WTC11 (cell line): ENCODE measurements around the gene TEK. TPM values are rescaled to one million over a fixed set of nuclear protein-coding genes. Genes with fewer than 3 reads are reported as not detected.

Experiments
- ATAC-seq: fragments of 200-7000 bp; cut with Tn5 transposase; 2 replicates; pipeline ENCODE4 v1.10.0; 2021; ENCODE audit warnings: mild to moderate bottlenecking, moderate library complexity
- CTCF ChIA-PET: fragments of 300-600 bp; sonication (Branson Sonifier 250); formaldehyde crosslinking; loops from one replicate; lab custom pipeline; 2021; ENCODE audit warnings: antibody characterized with exemption; lab: Charles Lee
- POLR2A ChIA-PET: fragments of 350-600 bp; sonication (Branson Sonifier 250); formaldehyde crosslinking; loops from one replicate; lab custom pipeline; 2021; ENCODE audit warnings: antibody characterized with exemption; lab: Charles Lee
- DNase-seq: peaks from one replicate; pipeline ENCODE4 v3.0.0; 2021; ENCODE audit warnings: low spot score
- H3K27ac Mint-ChIP-seq: 2 replicates; pipeline ENCODE4 v1.8.0; 2021; ENCODE audit warnings: mixed read lengths
- H3K27me3 Mint-ChIP-seq: 2 replicates; pipeline ENCODE4 v1.8.0; 2021; ENCODE audit warnings: low read depth, mild to moderate bottlenecking, moderate library complexity, mixed read lengths
- H3K36me3 Mint-ChIP-seq: 2 replicates; pipeline ENCODE4 v1.8.0; 2021; ENCODE audit warnings: mixed read lengths
- H3K4me1 Mint-ChIP-seq: 2 replicates; pipeline ENCODE4 v1.8.0; 2022; ENCODE audit warnings: mixed read lengths
- H3K4me3 Mint-ChIP-seq: 2 replicates; pipeline ENCODE4 v1.8.0; 2021; ENCODE audit warnings: mild to moderate bottlenecking, moderate library complexity, mixed read lengths
- H3K9me3 Mint-ChIP-seq: 2 replicates; pipeline ENCODE4 v1.8.0; 2021; ENCODE audit warnings: mixed read lengths
- CREB1 ChIP-seq: sonication (generic); formaldehyde crosslinking; IDR thresholded peaks from 2 replicates; pipeline ENCODE4 v1.8.0; 2023; ENCODE audit warnings: mild to moderate bottlenecking, missing genetic modification reagents
- ESRRA ChIP-seq: sonication (generic); formaldehyde crosslinking; IDR thresholded peaks from 2 replicates; pipeline ENCODE4 v1.8.1; 2022; ENCODE audit warnings: mild to moderate bottlenecking, missing genetic modification reagents, borderline replicate concordance
- GTF2I ChIP-seq: fragments of 250-450 bp; sonication (Bioruptor Pico); conservative IDR thresholded peaks from 2 replicates; pipeline ENCODE4 v1.4.0; 2021; ENCODE audit warnings: mild to moderate bottlenecking
- KAT7 ChIP-seq: sonication (generic); formaldehyde crosslinking; IDR thresholded peaks from 2 replicates; pipeline ENCODE4 v1.8.1; 2023; ENCODE audit warnings: missing genetic modification reagents, mild to moderate bottlenecking, borderline replicate concordance
- NFATC4 ChIP-seq: fragments of 250-450 bp; sonication (Bioruptor Pico); IDR thresholded peaks from 2 replicates; pipeline ENCODE4 v1.9.0; 2021; ENCODE audit warnings: mild to moderate bottlenecking
- NFE2L1 ChIP-seq: sonication (generic); formaldehyde crosslinking; IDR thresholded peaks from 2 replicates; pipeline ENCODE4 v1.8.1; 2023; ENCODE audit warnings: missing genetic modification reagents
- RORB ChIP-seq: fragments of 250-450 bp; sonication (Bioruptor Pico); IDR thresholded peaks from 2 replicates; pipeline ENCODE4 v1.9.0; 2021; ENCODE audit warnings: mild to moderate bottlenecking
- SMAD4 ChIP-seq: sonication (generic); formaldehyde crosslinking; IDR thresholded peaks from 2 replicates; pipeline ENCODE4 v1.8.0; 2022; ENCODE audit warnings: mild to moderate bottlenecking, missing genetic modification reagents
- TP53 ChIP-seq: sonication (generic); formaldehyde crosslinking; IDR thresholded peaks from 2 replicates; pipeline ENCODE4 v1.8.1; 2023; ENCODE audit warnings: mild to moderate bottlenecking, missing genetic modification reagents
- ZNF263 ChIP-seq: sonication (generic); formaldehyde crosslinking; IDR thresholded peaks from 2 replicates; pipeline ENCODE4 v1.8.1; 2022; ENCODE audit warnings: low read depth, mild to moderate bottlenecking, moderate library complexity, missing genetic modification reagents
- ZNF671 ChIP-seq: fragments of 250-450 bp; sonication (Bioruptor Pico); IDR thresholded peaks from 2 replicates; pipeline ENCODE4 v1.8.0; 2021; ENCODE audit warnings: mild to moderate bottlenecking
- total RNA-seq: library from RNA; stranded (reverse); gene quantifications from 3 replicates; pipeline ENCODE4 v1.2.3, GENCODE V29; 2021
- TF ChIP-seq, protein P1 (sequence below): fragments of 250-450 bp; sonication (Bioruptor Pico); IDR thresholded peaks from 2 replicates; pipeline ENCODE4 v1.9.0; 2021; ENCODE audit warnings: mild to moderate bottlenecking, borderline replicate concordance
- TF ChIP-seq, protein P2 (sequence below): sonication (generic); formaldehyde crosslinking; IDR thresholded peaks from 2 replicates; pipeline ENCODE4 v1.8.1; 2022; ENCODE audit warnings: low read depth, mild to moderate bottlenecking, moderate library complexity, missing genetic modification reagents, borderline replicate concordance
- TF ChIP-seq, protein P3 (sequence below): sonication (generic); formaldehyde crosslinking; conservative IDR thresholded peaks from 2 replicates; pipeline ENCODE4 v1.8.1; 2023; ENCODE audit warnings: mild to moderate bottlenecking, low read depth, missing genetic modification reagents, moderate library complexity
- TF ChIP-seq, protein P4 (sequence below): sonication (generic); formaldehyde crosslinking; IDR thresholded peaks from 2 replicates; pipeline ENCODE4 v1.8.1; 2022; ENCODE audit warnings: mild to moderate bottlenecking, moderate library complexity, missing genetic modification reagents
- TF ChIP-seq, protein P5 (sequence below): sonication (generic); formaldehyde crosslinking; IDR thresholded peaks from 2 replicates; pipeline ENCODE4 v1.8.0; 2023; ENCODE audit warnings: mild to moderate bottlenecking, missing genetic modification reagents
- TF ChIP-seq, protein P6 (sequence below): sonication (generic); formaldehyde crosslinking; IDR thresholded peaks from 2 replicates; pipeline ENCODE4 v1.8.0; 2023; ENCODE audit warnings: missing genetic modification reagents
- TF ChIP-seq, protein P7 (sequence below): fragments of 250-450 bp; sonication (Bioruptor Pico); IDR thresholded peaks from 2 replicates; pipeline ENCODE4 v1.9.0; 2021; ENCODE audit warnings: moderate library complexity, mild to moderate bottlenecking, inconsistent platforms, borderline replicate concordance

TEK gene
- total RNA-seq, 1 experiment from 2014 or later: 3.1 TPM

DNA sequence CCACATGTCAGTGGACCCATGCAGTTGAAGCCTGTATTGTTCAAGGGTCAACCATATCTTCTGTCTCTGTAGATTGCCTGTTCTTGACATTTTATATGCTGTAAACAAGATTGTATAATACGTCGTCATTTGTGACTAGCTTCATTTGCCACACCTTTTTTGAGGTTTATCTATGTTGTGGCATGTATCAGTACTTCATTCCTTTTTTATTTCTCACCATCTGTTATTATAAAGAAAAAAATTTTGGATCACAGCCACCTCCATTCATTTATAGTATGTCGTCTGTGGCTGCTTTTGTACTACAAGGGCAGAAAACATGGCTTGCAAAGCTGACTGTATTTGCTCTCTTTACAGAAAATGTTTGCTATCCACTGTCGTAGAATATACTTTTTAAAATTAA is 72.4 kb downstream of the TEK start (continued):
- TF ChIP-seq, protein P1, sequence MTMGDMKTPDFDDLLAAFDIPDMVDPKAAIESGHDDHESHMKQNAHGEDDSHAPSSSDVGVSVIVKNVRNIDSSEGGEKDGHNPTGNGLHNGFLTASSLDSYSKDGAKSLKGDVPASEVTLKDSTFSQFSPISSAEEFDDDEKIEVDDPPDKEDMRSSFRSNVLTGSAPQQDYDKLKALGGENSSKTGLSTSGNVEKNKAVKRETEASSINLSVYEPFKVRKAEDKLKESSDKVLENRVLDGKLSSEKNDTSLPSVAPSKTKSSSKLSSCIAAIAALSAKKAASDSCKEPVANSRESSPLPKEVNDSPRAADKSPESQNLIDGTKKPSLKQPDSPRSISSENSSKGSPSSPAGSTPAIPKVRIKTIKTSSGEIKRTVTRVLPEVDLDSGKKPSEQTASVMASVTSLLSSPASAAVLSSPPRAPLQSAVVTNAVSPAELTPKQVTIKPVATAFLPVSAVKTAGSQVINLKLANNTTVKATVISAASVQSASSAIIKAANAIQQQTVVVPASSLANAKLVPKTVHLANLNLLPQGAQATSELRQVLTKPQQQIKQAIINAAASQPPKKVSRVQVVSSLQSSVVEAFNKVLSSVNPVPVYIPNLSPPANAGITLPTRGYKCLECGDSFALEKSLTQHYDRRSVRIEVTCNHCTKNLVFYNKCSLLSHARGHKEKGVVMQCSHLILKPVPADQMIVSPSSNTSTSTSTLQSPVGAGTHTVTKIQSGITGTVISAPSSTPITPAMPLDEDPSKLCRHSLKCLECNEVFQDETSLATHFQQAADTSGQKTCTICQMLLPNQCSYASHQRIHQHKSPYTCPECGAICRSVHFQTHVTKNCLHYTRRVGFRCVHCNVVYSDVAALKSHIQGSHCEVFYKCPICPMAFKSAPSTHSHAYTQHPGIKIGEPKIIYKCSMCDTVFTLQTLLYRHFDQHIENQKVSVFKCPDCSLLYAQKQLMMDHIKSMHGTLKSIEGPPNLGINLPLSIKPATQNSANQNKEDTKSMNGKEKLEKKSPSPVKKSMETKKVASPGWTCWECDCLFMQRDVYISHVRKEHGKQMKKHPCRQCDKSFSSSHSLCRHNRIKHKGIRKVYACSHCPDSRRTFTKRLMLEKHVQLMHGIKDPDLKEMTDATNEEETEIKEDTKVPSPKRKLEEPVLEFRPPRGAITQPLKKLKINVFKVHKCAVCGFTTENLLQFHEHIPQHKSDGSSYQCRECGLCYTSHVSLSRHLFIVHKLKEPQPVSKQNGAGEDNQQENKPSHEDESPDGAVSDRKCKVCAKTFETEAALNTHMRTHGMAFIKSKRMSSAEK (CRISPR knock-in tag): no peak
- TF ChIP-seq GTF2I (CRISPR knock-in tag): no peak
- TF ChIP-seq, protein P2, sequence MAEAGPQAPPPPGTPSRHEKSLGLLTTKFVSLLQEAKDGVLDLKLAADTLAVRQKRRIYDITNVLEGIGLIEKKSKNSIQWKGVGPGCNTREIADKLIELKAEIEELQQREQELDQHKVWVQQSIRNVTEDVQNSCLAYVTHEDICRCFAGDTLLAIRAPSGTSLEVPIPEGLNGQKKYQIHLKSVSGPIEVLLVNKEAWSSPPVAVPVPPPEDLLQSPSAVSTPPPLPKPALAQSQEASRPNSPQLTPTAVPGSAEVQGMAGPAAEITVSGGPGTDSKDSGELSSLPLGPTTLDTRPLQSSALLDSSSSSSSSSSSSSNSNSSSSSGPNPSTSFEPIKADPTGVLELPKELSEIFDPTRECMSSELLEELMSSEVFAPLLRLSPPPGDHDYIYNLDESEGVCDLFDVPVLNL (CRISPR knock-in tag): no peak
- TF ChIP-seq NFE2L1 (CRISPR knock-in tag): no peak
- TF ChIP-seq, all 79 proteins: peak for 0

DNA sequence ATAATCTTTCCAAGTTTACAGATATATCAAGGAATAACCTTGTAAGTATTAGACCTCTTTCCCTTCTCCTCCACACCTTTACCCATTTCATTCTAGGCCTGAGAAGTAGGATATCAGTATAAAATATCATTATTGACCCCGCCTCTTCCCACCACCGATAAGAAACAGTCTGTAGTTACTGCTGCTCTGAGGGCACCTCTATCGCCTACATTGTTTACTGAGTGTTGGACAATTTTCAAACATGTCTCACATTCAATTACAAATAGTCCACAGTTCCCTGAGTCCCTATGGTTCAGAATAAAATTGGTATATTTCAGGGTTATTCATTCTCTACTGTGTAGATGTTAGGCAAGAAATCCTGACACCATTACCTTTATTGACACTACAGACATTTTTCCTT is 73.4 kb downstream of the TEK start:
- no peak for DNase-seq
- Mint-ChIP-seq H3K36me3 (no peaks in the 10 kb centered on the region), H3K9me3 (peaks cover 8% of the 10 kb centered on the region)
- CTCF ChIA-PET: no interaction called here
- TF ChIP-seq, protein P3, sequence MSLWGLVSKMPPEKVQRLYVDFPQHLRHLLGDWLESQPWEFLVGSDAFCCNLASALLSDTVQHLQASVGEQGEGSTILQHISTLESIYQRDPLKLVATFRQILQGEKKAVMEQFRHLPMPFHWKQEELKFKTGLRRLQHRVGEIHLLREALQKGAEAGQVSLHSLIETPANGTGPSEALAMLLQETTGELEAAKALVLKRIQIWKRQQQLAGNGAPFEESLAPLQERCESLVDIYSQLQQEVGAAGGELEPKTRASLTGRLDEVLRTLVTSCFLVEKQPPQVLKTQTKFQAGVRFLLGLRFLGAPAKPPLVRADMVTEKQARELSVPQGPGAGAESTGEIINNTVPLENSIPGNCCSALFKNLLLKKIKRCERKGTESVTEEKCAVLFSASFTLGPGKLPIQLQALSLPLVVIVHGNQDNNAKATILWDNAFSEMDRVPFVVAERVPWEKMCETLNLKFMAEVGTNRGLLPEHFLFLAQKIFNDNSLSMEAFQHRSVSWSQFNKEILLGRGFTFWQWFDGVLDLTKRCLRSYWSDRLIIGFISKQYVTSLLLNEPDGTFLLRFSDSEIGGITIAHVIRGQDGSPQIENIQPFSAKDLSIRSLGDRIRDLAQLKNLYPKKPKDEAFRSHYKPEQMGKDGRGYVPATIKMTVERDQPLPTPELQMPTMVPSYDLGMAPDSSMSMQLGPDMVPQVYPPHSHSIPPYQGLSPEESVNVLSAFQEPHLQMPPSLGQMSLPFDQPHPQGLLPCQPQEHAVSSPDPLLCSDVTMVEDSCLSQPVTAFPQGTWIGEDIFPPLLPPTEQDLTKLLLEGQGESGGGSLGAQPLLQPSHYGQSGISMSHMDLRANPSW: no peak
- TF ChIP-seq ZNF263 (CRISPR knock-in tag) (no peak), KAT7 (no peak), RORB (CRISPR knock-in tag) (no peak), GTF2I (CRISPR knock-in tag) (no peak), TP53 (CRISPR knock-in tag) (no peak), NFATC4 (CRISPR knock-in tag) (no peak), SMAD4 (no peak), ZNF671 (no peak), CREB1 (CRISPR knock-in tag) (no peak), ESRRA (CRISPR knock-in tag) (no peak)
- TF ChIP-seq, protein P4, sequence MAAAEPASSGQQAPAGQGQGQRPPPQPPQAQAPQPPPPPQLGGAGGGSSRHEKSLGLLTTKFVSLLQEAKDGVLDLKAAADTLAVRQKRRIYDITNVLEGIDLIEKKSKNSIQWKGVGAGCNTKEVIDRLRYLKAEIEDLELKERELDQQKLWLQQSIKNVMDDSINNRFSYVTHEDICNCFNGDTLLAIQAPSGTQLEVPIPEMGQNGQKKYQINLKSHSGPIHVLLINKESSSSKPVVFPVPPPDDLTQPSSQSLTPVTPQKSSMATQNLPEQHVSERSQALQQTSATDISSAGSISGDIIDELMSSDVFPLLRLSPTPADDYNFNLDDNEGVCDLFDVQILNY (CRISPR knock-in tag): no peak
- TF ChIP-seq, protein P5, sequence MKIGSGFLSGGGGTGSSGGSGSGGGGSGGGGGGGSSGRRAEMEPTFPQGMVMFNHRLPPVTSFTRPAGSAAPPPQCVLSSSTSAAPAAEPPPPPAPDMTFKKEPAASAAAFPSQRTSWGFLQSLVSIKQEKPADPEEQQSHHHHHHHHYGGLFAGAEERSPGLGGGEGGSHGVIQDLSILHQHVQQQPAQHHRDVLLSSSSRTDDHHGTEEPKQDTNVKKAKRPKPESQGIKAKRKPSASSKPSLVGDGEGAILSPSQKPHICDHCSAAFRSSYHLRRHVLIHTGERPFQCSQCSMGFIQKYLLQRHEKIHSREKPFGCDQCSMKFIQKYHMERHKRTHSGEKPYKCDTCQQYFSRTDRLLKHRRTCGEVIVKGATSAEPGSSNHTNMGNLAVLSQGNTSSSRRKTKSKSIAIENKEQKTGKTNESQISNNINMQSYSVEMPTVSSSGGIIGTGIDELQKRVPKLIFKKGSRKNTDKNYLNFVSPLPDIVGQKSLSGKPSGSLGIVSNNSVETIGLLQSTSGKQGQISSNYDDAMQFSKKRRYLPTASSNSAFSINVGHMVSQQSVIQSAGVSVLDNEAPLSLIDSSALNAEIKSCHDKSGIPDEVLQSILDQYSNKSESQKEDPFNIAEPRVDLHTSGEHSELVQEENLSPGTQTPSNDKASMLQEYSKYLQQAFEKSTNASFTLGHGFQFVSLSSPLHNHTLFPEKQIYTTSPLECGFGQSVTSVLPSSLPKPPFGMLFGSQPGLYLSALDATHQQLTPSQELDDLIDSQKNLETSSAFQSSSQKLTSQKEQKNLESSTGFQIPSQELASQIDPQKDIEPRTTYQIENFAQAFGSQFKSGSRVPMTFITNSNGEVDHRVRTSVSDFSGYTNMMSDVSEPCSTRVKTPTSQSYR (CRISPR knock-in tag): no peak
- TF ChIP-seq, protein P6, sequence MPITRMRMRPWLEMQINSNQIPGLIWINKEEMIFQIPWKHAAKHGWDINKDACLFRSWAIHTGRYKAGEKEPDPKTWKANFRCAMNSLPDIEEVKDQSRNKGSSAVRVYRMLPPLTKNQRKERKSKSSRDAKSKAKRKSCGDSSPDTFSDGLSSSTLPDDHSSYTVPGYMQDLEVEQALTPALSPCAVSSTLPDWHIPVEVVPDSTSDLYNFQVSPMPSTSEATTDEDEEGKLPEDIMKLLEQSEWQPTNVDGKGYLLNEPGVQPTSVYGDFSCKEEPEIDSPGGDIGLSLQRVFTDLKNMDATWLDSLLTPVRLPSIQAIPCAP: no peak
- TF ChIP-seq, protein P7, sequence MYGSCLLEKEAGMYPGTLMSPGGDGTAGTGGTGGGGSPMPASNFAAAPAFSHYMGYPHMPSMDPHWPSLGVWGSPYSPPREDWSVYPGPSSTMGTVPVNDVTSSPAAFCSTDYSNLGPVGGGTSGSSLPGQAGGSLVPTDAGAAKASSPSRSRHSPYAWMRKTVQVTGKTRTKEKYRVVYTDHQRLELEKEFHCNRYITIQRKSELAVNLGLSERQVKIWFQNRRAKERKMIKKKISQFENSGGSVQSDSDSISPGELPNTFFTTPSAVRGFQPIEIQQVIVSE: no peak
- TF ChIP-seq, all 79 proteins: peak for 0
- Mint-ChIP-seq H3K4me1 (no peaks in the 10 kb centered on the region), H3K4me3 (no peak overlapping the region), H3K27me3 (no peaks in the 10 kb centered on the region), H3K27ac (no peak overlapping the region)
- POLR2A ChIA-PET: no interaction called here
- ATAC-seq: no peak
